Epithelial cell of esophagus (primary cell): ENCODE results near the gene CCT7.

Experiments
- DNase-seq: peaks from one replicate; pipeline ENCODE4 v3.0.0; 2010; ENCODE audit warnings: low read depth
- H3K4me3 ChIP-seq: 2 replicates; pipeline ENCODE4 v1.5.1; 2011; ENCODE audit warnings: mild to moderate bottlenecking, low read length, control low read depth
- CTCF ChIP-seq: IDR thresholded peaks from 2 replicates; pipeline ENCODE4 v1.5.1; 2011; ENCODE audit warnings: low read depth, mild to moderate bottlenecking, low read length, control low read depth, inconsistent platforms; ENCODE audit not compliant: insufficient read depth; ENCODE audit errors: missing control alignments

Gene CCT7

GRCh38 chr2:73203055-73203681, 30.9 kb upstream of the CCT7 start:
- H3K4me3 ChIP-seq = no peak overlapping the region
- DNase-seq = peak; percentile 14
- peak; percentile 9 for TF ChIP-seq CTCF

- no peak overlapping the region for H3K4me3 ChIP-seq
- DNase-seq = no peak
These were observed 28.5 kb upstream of the CCT7 start for GRCh38 chr2:73205611-73206010.

GRCh38 chr2:73208258-73208657, 25.9 kb upstream of the CCT7 start:
- DNase-seq = no peak
- no peak overlapping the region for H3K4me3 ChIP-seq
- no peak for TF ChIP-seq CTCF

More at GRCh38 chr2:73205611-73206010, 28.5 kb upstream of the CCT7 start:
- no peak for TF ChIP-seq CTCF

- no peak for DNase-seq
- H3K4me3 ChIP-seq = no peak overlapping the region
- no peak for TF ChIP-seq CTCF
These were observed 24.1 kb upstream of the CCT7 start for GRCh38 chr2:73210019-73210418.

GRCh38 chr2:73210696-73211095, 23.4 kb upstream of the CCT7 start:
- H3K4me3 ChIP-seq = no peak overlapping the region
- no peak for DNase-seq
- TF ChIP-seq CTCF = no peak

- H3K4me3 ChIP-seq = no peak overlapping the region
- no peak for DNase-seq
- TF ChIP-seq CTCF = no peak
These were observed 22.0 kb upstream of the CCT7 start for GRCh38 chr2:73212098-73212447.

GRCh38 chr2:73212448-73213176, 21.5 kb upstream of the CCT7 start:
- peak; percentile 96 for TF ChIP-seq CTCF
- DNase-seq = peak; percentile 79
- no peak overlapping the region for H3K4me3 ChIP-seq
